ENCODE results near the gene DMRTC2. TPM values are rescaled to one million over a fixed set of nuclear protein-coding genes. Genes with fewer than 3 reads are reported as not detected.

The DMRTC2 gene
- polyA plus RNA-seq, 3 donors from 2014 or later, result not detected

GRCh38 chr19:41895745-41896580 is 51.1 kb downstream of the DMRTC2 start:
- Mint-ChIP-seq H3K27ac (peak overlapping the region; percentile 78 to 91 (median 84)), H3K9me3 (no peaks in the 10 kb centered on the region), H3K36me3 (peaks cover 18 to 56% (median 28%) of the 10 kb centered on the region in 3 donors), H3K4me1 (peaks cover 61% of the 10 kb centered on the region in 2 donors), H3K4me3 (peak overlapping the region in 4 of 5 donors; percentile 20 to 64 (median 32)), H3K27me3 (ENCODE audit: low read depth in 3 of 3) (peaks cover 0 to 9% (median 5%) of the 10 kb centered on the region in 3 donors)
- no peak for DNase-seq

- peaks cover 56 to 58% of the 10 kb centered on the region in 2 donors for H3K4me1 Mint-ChIP-seq
- DNase-seq, result no peak
- H3K9me3 Mint-ChIP-seq, result no peaks in the 10 kb centered on the region
- peak overlapping the region in 2 of 5 donors; percentile 21 to 38 for H3K4me3 Mint-ChIP-seq
- H3K36me3 Mint-ChIP-seq, result peaks cover 16 to 55% (median 25%) of the 10 kb centered on the region in 3 donors
- H3K27me3 Mint-ChIP-seq (ENCODE audit: low read depth in 3 of 3), result peaks cover 0 to 9% (median 5%) of the 10 kb centered on the region in 3 donors
- peak overlapping the region; percentile 48 to 91 (median 84) for H3K27ac Mint-ChIP-seq
Observed at GRCh38 chr19:41896581-41896942, 51.7 kb downstream of the DMRTC2 start.

GRCh38 chr19:41897181-41897580 is 52.3 kb downstream of the DMRTC2 start:
- Mint-ChIP-seq H3K9me3 (no peaks in the 10 kb centered on the region), H3K4me1 (peaks cover 51 to 58% of the 10 kb centered on the region in 2 donors)

GRCh38 chr19:41897820-41898219 is 53.0 kb downstream of the DMRTC2 start:
- Mint-ChIP-seq H3K4me1 (peaks cover 46 to 56% of the 10 kb centered on the region in 2 donors), H3K9me3 (no peaks in the 10 kb centered on the region), H3K27ac (peak overlapping the region in 5 of 6 donors; percentile 34 to 87 (median 75)), H3K27me3 (ENCODE audit: low read depth in 3 of 3) (peaks cover 0 to 8% (median 5%) of the 10 kb centered on the region in 3 donors), H3K4me3 (no peak overlapping the region), H3K36me3 (peaks cover 17 to 62% (median 23%) of the 10 kb centered on the region in 3 donors)
- DNase-seq, result no peak

More at GRCh38 chr19:41897181-41897580, 52.3 kb downstream of the DMRTC2 start:
- H3K27me3 Mint-ChIP-seq (ENCODE audit: low read depth in 3 of 3), result peaks cover 0 to 9% (median 5%) of the 10 kb centered on the region in 3 donors
- peaks cover 17 to 59% (median 23%) of the 10 kb centered on the region in 3 donors for H3K36me3 Mint-ChIP-seq
- H3K27ac Mint-ChIP-seq, result no peak overlapping the region
- DNase-seq, result no peak
- H3K4me3 Mint-ChIP-seq, result no peak overlapping the region

- Mint-ChIP-seq H3K4me1 (peaks cover 44 to 52% of the 10 kb centered on the region in 2 donors), H3K9me3 (no peaks in the 10 kb centered on the region), H3K27ac (peak overlapping the region in 4 of 6 donors; percentile 28 to 62 (median 35)), H3K4me3 (no peak overlapping the region), H3K27me3 (ENCODE audit: low read depth in 3 of 3) (peaks cover 0 to 7% (median 5%) of the 10 kb centered on the region in 3 donors), H3K36me3 (peaks cover 17 to 61% (median 23%) of the 10 kb centered on the region in 3 donors)
- DNase-seq, result no peak
Observed at GRCh38 chr19:41898235-41898634, 53.4 kb downstream of the DMRTC2 start.

Other genes with a start within 250 kb of the DMRTC2 start
- under 1 TPM in 1 of 3 donors, not detected in 2; 0.61 TPM for gene CEACAM4, start 218.0 kb upstream of the DMRTC2 start, polyA plus RNA-seq
- gene CEACAM7, start 156.8 kb upstream of the DMRTC2 start, polyA plus RNA-seq, result not detected
- gene CEACAM5, start 136.4 kb upstream of the DMRTC2 start, polyA plus RNA-seq, result not detected
- gene CEACAM6, start 89.5 kb upstream of the DMRTC2 start, polyA plus RNA-seq, result not detected
- not detected for gene CEACAM3, start 48.5 kb upstream of the DMRTC2 start, polyA plus RNA-seq
- not detected for gene LYPD4, start 359 bp upstream of the DMRTC2 start, polyA plus RNA-seq
- 1,000 to 10,000 TPM; 2,260 to 5,043 (median 3,564) TPM for gene RPS19, start 15.2 kb downstream of the DMRTC2 start, polyA plus RNA-seq
- 1 to 10 TPM; 4.1 to 8.3 (median 5.1) TPM for gene CD79A, start 32.2 kb downstream of the DMRTC2 start, polyA plus RNA-seq
- gene ARHGEF1, start 38.1 kb downstream of the DMRTC2 start, polyA plus RNA-seq, result 100 to 1,000 TPM; 129 to 394 (median 156) TPM
- under 1 TPM in 1 of 3 donors, not detected in 2; 0.11 TPM for gene ERFL, start 83.4 kb downstream of the DMRTC2 start, polyA plus RNA-seq
- gene RABAC1, start 114.3 kb downstream of the DMRTC2 start, polyA plus RNA-seq, result 100 to 1,000 TPM; 263 to 375 (median 373) TPM
- 1 to 10 TPM in 2 of 3 donors, under 1 TPM in 1; 0.29 to 5.9 (median 1.8) TPM for gene ATP1A3, start 149.2 kb downstream of the DMRTC2 start, polyA plus RNA-seq
- not detected for gene GRIK5, start 225.2 kb downstream of the DMRTC2 start, polyA plus RNA-seq
- 10 to 100 TPM; 12.4 to 29.6 (median 20.3) TPM for gene ZNF574, start 231.1 kb downstream of the DMRTC2 start, polyA plus RNA-seq